Measurements from ENCODE around the gene SENP3. TPM values are rescaled to one million over a fixed set of nuclear protein-coding genes. Genes with fewer than 3 reads are reported as not detected.
A peak's percentile ranks its signal among the peaks of the same experiment; 100 is the strongest.

Gene SENP3
- total and polyA plus RNA-seq, 2 of the 13 experiments (the other 11 are each of a cell fraction or from before 2014, with no cell fraction given), result 55.8 to 75.4 TPM

GRCh38 chr17:7583253-7584109 is 21.8 kb downstream of the SENP3 start, which contains the start of gene MPDU1 (continued):
- TF ChIP-seq SNAI1 (CRISPR knock-in tag; IDR thresholded peaks at IDR 0.05; ENCODE audit: borderline replicate concordance), result no peak; the same call in 1 of the 2 replicates
- no peak for TF ChIP-seq ZNF780A (CRISPR knock-in tag; IDR thresholded peaks at IDR 0.05)
- TF ChIP-seq FOXJ3 (CRISPR knock-in tag; IDR thresholded peaks at IDR 0.05; ENCODE audit: borderline replicate concordance), result peak; percentile 72; the same call in 1 of the 2 replicates
- TF ChIP-seq ASH2L (IDR thresholded peaks at IDR 0.05; ENCODE audit: insufficient read length, low read depth, low read length), result peak; percentile 87
- peak; percentile 65; the same call in 1 of the 2 replicates for TF ChIP-seq ZNF33B (CRISPR knock-in tag; IDR thresholded peaks at IDR 0.05)
- peak; percentile 88 for TF ChIP-seq PHF20 (CRISPR knock-in tag; IDR thresholded peaks at IDR 0.05)
- peak; percentile 80 for TF ChIP-seq ZFP90 (CRISPR knock-in tag; IDR thresholded peaks at IDR 0.05; ENCODE audit: borderline replicate concordance)
- TF ChIP-seq ZNF784 (CRISPR knock-in tag; IDR thresholded peaks at IDR 0.05; ENCODE audit: borderline replicate concordance), result 0 out of 2 replicates have a peak, but pooled peaks have one; percentile 42
- TF ChIP-seq PHB2 (IDR thresholded peaks at IDR 0.05; ENCODE audit: partially characterized antibody), result no peak
- peak; percentile 98 for TF ChIP-seq NFRKB (IDR thresholded peaks at IDR 0.05)
- 0 out of 2 replicates have a peak, but pooled peaks have one; percentile 65 for TF ChIP-seq ZNF17 (CRISPR knock-in tag; IDR thresholded peaks at IDR 0.05)
- 0 out of 2 replicates have a peak, but pooled peaks have one; percentile 7 for TF ChIP-seq FIP1L1 (IDR thresholded peaks at IDR 0.05; ENCODE audit: borderline replicate concordance, insufficient read depth, low read depth, low read length)
- TF ChIP-seq EHMT2 (IDR thresholded peaks at IDR 0.05; ENCODE audit: borderline replicate concordance, low read depth, low read length), result no peak
- peak; percentile 100 for TF ChIP-seq ZBTB38 (CRISPR knock-in tag; IDR thresholded peaks at IDR 0.05)
- no peak for TF ChIP-seq CHD2 (IDR thresholded peaks at IDR 0.05; ENCODE audit: low read depth, low read length)
- 0 out of 2 replicates have a peak, but pooled peaks have one; percentile 72 for TF ChIP-seq PBX3 (CRISPR knock-in tag; IDR thresholded peaks at IDR 0.05; ENCODE audit: borderline replicate concordance)
- peak; percentile 81; the same call in 1 of the 2 replicates for TF ChIP-seq GMEB1 (CRISPR knock-in tag; IDR thresholded peaks at IDR 0.05; ENCODE audit: borderline replicate concordance)
- TF ChIP-seq RNF219 (CRISPR knock-in tag; IDR thresholded peaks at IDR 0.05), result 0 out of 2 replicates have a peak, but pooled peaks have one; percentile 73
- peak; percentile 49; the same call in 1 of the 2 replicates for TF ChIP-seq PPARG (CRISPR knock-in tag; conservative IDR thresholded peaks at IDR 0.05)
- TF ChIP-seq ZNF644 (CRISPR knock-in tag; IDR thresholded peaks at IDR 0.05; ENCODE audit: low read depth), result 0 out of 2 replicates have a peak, but pooled peaks have one; percentile 31
- 0 out of 2 replicates have a peak, but pooled peaks have one; percentile 13 for TF ChIP-seq ZNF12 (CRISPR knock-in tag; IDR thresholded peaks at IDR 0.05)
- TF ChIP-seq CREM (IDR thresholded peaks at IDR 0.05), result peak; percentile 75; the same call in 1 of the 2 replicates
- no peak for TF ChIP-seq CREM (CRISPR knock-in tag; IDR thresholded peaks at IDR 0.05)
- TF ChIP-seq ZNF230 (CRISPR knock-in tag; IDR thresholded peaks at IDR 0.05), result no peak
